22Rv1 (cell line): Measurements from ENCODE around the gene KIAA1549.

Experiments
- ZFX ChIP-seq: fragments of 450-650 bp; IDR thresholded peaks from 2 replicates; pipeline ENCODE4 v1.6.1; 2017; ENCODE audit warnings: antibody characterized with exemption, borderline replicate concordance
- TF ChIP-seq, protein P1 (sequence below): fragments of 450-650 bp; IDR thresholded peaks from 2 replicates; pipeline ENCODE4 v1.5.1; 2017; ENCODE audit warnings: mild to moderate bottlenecking

DNA sequence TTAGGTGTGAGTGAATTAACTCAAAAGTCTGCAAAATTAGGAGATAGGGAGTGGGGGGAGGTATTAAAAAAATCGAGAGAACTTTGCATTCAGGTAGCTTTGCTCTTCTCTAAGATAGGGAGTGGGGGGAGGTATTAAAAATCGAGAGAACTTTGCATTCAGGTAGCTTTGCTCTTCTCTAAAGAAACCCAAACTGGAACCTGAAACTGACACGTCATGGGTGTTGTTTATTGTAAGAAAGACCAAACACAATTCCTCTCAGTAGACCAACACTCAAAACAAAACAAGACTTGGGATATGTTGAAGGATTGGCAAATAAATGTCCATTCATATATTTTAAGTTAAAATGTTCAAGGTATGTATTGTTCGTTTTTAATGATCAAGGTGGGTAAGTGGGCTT lies 87.9 kb downstream of the KIAA1549 start:
- TF ChIP-seq, protein P1, sequence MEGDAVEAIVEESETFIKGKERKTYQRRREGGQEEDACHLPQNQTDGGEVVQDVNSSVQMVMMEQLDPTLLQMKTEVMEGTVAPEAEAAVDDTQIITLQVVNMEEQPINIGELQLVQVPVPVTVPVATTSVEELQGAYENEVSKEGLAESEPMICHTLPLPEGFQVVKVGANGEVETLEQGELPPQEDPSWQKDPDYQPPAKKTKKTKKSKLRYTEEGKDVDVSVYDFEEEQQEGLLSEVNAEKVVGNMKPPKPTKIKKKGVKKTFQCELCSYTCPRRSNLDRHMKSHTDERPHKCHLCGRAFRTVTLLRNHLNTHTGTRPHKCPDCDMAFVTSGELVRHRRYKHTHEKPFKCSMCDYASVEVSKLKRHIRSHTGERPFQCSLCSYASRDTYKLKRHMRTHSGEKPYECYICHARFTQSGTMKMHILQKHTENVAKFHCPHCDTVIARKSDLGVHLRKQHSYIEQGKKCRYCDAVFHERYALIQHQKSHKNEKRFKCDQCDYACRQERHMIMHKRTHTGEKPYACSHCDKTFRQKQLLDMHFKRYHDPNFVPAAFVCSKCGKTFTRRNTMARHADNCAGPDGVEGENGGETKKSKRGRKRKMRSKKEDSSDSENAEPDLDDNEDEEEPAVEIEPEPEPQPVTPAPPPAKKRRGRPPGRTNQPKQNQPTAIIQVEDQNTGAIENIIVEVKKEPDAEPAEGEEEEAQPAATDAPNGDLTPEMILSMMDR, result no peak
- no peak for TF ChIP-seq ZFX
